PC-9 (cell line): ENCODE results near the gene MAGEB1.

Experiments
- CTCF ChIP-seq: fragments of 200-600 bp; sonication (generic); conservative IDR thresholded peaks from 2 replicates; pipeline ENCODE4 v1.6.1; 2017; ENCODE audit warnings: mixed run types, antibody characterized with exemption, mild to moderate bottlenecking, moderate library complexity
- EZH2 ChIP-seq: fragments of 200-600 bp; sonication (generic); IDR thresholded peaks from 2 replicates; pipeline ENCODE4 v1.8.0; 2017; ENCODE audit warnings: antibody characterized with exemption, low read depth

DNA sequence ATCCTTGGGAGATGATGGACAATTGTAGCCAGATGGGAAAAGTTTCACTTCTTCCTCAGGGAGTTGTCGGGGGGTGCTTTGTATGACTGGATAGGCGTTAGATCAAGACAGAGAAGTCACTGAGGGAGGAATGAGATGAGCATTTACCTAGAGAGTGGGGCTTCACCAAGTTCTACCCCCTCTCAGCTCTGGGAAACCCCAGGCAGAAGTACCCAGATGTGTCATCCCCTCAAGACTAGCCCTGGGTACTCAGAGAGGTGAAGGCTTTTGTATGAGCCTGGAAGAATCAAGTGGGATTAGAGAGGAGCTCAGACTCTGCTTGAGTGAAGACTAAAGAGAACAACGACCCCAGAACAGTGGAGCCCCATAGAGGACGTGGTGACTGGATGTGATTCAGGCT is 1.9 kb downstream of the MAGEB1 start:
- TF ChIP-seq CTCF (no peak), EZH2 (no peak)
